Right lobe of liver (tissue), 6 donors: ENCODE results near the gene SGCD. TPM values are rescaled to one million over a fixed set of nuclear protein-coding genes. Genes with fewer than 3 reads are reported as not detected.
"Not testable (repeated sequence)": the region's sequence is repeated elsewhere in the genome, so short reads cannot be mapped to it uniquely, and the experiment has no call there.

Experiments
- ATAC-seq, 4 donors: fragments of 200-7000 bp; cut with Tn5 transposase; one replicate each; pipeline ENCODE4 v1.9.1; 2020; ENCODE audit warnings: mild to moderate bottlenecking in 4 of 4, moderate library complexity in 4 of 4
- DNase-seq, 3 donors: peaks; one replicate each; pipeline ENCODE4 v3.0.0-alpha.2; 2020
- H3K27ac ChIP-seq, 3 donors: fragments of 200-600 bp; one replicate each; pipeline ENCODE4 v1.8.0; 2022
- H3K27me3 ChIP-seq, 2 donors: fragments of 200-600 bp; one replicate each; pipeline ENCODE4 v1.8.0; 2022
- H3K36me3 ChIP-seq, 4 donors: fragments of 200-600 bp; sonication (generic) in 1 of 4; one replicate each; pipeline versions ENCODE4 v1.5.1 to v1.8.0; 2017 to 2022; ENCODE audit warnings: control low read depth in 1 of 4
- H3K4me1 ChIP-seq, 4 donors: fragments of 200-600 bp; sonication (generic) in 1 of 4; one replicate each; pipeline versions ENCODE4 v1.5.1 to v1.8.0; 2017 to 2022; ENCODE audit warnings: control low read depth in 1 of 4
- H3K4me3 ChIP-seq, 3 donors: fragments of 200-600 bp; one replicate each; pipeline ENCODE4 v1.8.0; 2022
- H3K9me3 ChIP-seq, 4 donors: fragments of 200-600 bp; sonication (generic) in 1 of 4; one replicate each; pipeline versions ENCODE4 v1.5.1 to v1.8.0; 2017 to 2022; ENCODE audit warnings: control low read depth in 1 of 4
- POLR2A ChIP-seq: fragments of 450-650 bp; IDR thresholded peaks from one replicate; pipeline ENCODE4 v1.6.1; 2017; ENCODE audit warnings: antibody characterized with exemption, mild to moderate bottlenecking
- WGBS: methylation state at CpG from one replicate; pipeline ENCODE4 v1.1.6; 2018; ENCODE audit warnings: low coverage, low lambda C conversion rate; ENCODE audit not compliant: insufficient coverage; ENCODE audit errors: missing lambda C conversion rate; 5-methylcytosine and 5-hydroxymethylcytosine counted together
- intact Hi-C, 2 donors: fragments of 100-400 bp; cut with DNase I; formaldehyde crosslinking; loops; one replicate each; pipeline versions ENCODE4 v1.11.2 to v1.14.1; 2022
- total RNA-seq, 6 experiments: library from RNA; depleted of rRNA in 2 of 6; stranded (reverse); fragments of >200 nt in 2 of 6; fragmentation: NEBNext Ultra II Directional in 3 of 6; extraction: Animal tissue kit (Norgen Biotek cat#: 25700) in 3 of 6; gene quantifications; one replicate each; pipeline versions ENCODE4 v1.1.0 to v1.2.4, GENCODE V29; 2016 to 2023
- TF ChIP-seq, protein P1 (sequence below), 4 donors: fragments of 200-600 bp in 3 of 4; fragments of 450-650 bp in 1 of 4; IDR thresholded peaks; one replicate each; pipeline versions ENCODE4 v1.5.1 to v1.8.0; 2016 to 2022; ENCODE audit warnings: antibody characterized with exemption in 4 of 4, mild to moderate bottlenecking in 2 of 4
- donor health status: DM: no; HTN: yes; CAD: no.
- donor health status: DM: no; HTN: no; CAD: no.
- donor health status: DM: no; HTN: no; CAD: no.
- donor health status: DM: no; HTN: yes; CAD: no.
- donor health status: DM: no; HTN: yes; CAD: no.

Gene SGCD
- total RNA-seq, 6 experiments from 2014 or later: 0.31 to 3.1 (median 0.95) TPM

DNA sequence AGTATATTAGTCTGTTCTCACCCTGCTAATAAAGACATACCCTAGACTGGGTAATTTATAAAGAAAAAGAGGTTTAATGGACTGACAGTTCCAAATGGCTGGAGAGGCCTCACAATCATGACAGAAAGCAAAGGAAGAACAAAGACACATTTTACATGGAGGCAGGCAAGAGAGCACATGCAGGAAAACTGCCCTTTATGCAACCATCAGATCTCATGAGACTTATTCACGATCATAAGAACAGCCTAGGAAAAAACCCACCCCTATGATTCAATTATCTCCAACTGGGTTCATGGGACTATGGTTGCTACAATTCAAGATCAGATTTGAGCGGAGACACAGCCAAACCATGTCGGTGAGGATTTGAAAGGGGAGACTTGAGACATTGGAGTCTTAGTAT lies 270.3 kb downstream of the SGCD start:
- WGBS: 79% methylated on average over 3 of the region's 3 CpGs
- H3K27ac ChIP-seq: no peak overlapping the region

DNA sequence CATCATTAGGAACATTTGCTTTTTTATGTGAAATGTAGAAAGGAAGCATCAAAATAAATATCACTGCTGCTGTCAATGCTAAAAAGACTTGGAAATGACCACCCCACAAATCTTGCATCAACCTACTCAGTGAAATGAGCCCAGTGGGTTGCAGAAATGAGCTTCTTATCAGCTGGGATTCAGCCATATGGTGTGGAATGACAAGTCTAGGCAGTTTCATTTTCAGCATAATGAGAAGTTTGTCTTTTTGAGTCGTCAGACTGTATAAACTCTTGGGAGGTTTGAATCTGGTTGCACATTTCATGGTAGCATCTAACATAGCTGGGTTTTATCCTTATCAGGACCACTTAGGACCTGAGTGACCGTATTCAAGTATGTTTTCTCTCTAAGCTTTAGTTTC lies 272.0 kb downstream of the SGCD start:
- Histone ChIP-seq H3K27ac (no peak overlapping the region), H3K27me3 (no peaks in the 10 kb centered on the region), H3K4me1 (no peaks in the 10 kb centered on the region), H3K9me3 (no peaks in the 10 kb centered on the region), H3K4me3 (no peak overlapping the region), H3K36me3 (no peaks in the 10 kb centered on the region)
- ATAC-seq: no peak
- intact Hi-C loops: no loop called here
- 46% methylated on average over 2 of the region's 2 CpGs for WGBS
- TF ChIP-seq, protein P1, sequence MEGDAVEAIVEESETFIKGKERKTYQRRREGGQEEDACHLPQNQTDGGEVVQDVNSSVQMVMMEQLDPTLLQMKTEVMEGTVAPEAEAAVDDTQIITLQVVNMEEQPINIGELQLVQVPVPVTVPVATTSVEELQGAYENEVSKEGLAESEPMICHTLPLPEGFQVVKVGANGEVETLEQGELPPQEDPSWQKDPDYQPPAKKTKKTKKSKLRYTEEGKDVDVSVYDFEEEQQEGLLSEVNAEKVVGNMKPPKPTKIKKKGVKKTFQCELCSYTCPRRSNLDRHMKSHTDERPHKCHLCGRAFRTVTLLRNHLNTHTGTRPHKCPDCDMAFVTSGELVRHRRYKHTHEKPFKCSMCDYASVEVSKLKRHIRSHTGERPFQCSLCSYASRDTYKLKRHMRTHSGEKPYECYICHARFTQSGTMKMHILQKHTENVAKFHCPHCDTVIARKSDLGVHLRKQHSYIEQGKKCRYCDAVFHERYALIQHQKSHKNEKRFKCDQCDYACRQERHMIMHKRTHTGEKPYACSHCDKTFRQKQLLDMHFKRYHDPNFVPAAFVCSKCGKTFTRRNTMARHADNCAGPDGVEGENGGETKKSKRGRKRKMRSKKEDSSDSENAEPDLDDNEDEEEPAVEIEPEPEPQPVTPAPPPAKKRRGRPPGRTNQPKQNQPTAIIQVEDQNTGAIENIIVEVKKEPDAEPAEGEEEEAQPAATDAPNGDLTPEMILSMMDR (IDR thresholded peaks at IDR 0.05): no peak
- TF ChIP-seq POLR2A: no peak
- no peak for DNase-seq

More for the DNA sequence above, 270.3 kb downstream of the SGCD start:
- H3K9me3 ChIP-seq: no peaks in the 10 kb centered on the region
- intact Hi-C loops: no loop called here
- no peaks in the 10 kb centered on the region for H3K4me1 ChIP-seq
- DNase-seq (no peak), ATAC-seq (no peak)
- H3K4me3 ChIP-seq: no peak overlapping the region
- H3K27me3 ChIP-seq: no peaks in the 10 kb centered on the region
- TF ChIP-seq, protein P1 (IDR thresholded peaks at IDR 0.05): no peak
- no peak for TF ChIP-seq POLR2A
- no peaks in the 10 kb centered on the region for H3K36me3 ChIP-seq

DNA sequence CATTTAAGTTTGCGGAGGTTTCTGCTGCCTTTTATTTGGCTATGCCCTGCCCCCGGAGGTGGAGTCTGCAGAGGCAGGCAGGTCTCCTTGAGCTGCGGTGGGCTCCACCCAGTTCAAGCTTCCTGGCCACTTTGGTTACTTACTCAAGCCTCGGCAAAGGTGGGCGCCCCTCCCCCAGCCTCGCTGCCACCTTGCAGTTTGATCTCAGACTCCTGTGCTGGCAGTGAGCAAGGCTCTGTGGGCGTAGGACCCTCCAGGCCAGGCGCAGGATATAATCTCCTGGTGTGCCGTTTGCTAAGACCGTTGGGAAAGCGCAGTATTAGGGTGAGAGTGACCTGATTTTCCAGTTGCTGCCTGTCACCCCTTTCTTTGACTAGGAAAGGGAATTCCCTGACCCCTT lies 283.6 kb downstream of the SGCD start:
- H3K9me3 ChIP-seq, intact Hi-C loops, ATAC-seq, DNase-seq, H3K36me3 ChIP-seq, H3K27me3 ChIP-seq, H3K4me1 ChIP-seq, H3K4me3 ChIP-seq, H3K27ac ChIP-seq: not testable (repeated sequence)
- WGBS: 100% methylated on average over 2 of the region's 11 CpGs

DNA sequence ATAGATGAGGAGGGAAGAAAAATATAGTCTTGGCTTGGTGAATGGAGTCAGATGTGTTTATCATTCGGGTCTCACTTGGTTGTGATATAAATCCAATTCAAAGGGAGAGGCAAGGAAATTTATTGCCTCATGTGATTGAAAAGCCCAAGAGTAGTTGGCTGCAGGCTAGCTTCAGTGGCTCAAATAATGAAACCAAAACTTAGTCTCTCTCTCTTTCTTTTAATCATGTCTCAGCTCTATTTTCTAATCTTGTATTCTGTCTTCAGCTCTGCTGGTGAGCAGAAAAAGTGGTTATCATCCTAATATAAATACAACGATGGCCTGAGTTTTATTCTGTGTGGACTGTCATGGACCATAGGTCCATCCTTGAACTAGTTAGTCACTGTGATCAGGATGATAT lies 288.9 kb downstream of the SGCD start:
- no peak overlapping the region for H3K27ac ChIP-seq
- TF ChIP-seq POLR2A: no peak
- TF ChIP-seq, protein P1 (IDR thresholded peaks at IDR 0.05): no peak
- WGBS: 96% methylated on average over 2 of the region's 2 CpGs
- H3K4me3 ChIP-seq: no peak overlapping the region
- no peaks in the 10 kb centered on the region for H3K4me1 ChIP-seq
- H3K36me3 ChIP-seq: no peaks in the 10 kb centered on the region
- H3K9me3 ChIP-seq: no peaks in the 10 kb centered on the region
- no peaks in the 10 kb centered on the region for H3K27me3 ChIP-seq
- DNase-seq (no peak), ATAC-seq (no peak)
- intact Hi-C loops: no loop called here

DNA sequence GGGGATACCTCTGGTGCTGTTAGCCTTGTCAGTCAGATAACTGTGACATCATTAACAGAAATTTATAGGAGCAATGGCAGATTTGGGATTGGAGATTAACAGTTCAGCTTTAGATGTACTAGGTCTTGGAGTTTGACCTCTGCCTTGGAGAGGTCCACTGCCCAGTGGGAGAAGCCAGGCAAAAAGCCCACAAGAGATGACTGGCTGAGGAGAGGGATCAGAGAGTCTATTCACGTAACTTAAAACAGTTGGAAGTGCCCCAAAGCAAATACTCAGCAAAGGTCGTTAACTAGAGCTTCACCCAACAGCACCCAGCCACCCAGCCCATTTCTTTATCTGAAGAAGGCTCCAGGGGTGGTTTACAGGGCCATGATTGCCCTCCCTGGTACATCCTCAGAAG lies 290.5 kb downstream of the SGCD start:
- Histone ChIP-seq H3K36me3 (no peaks in the 10 kb centered on the region), H3K4me1 (no peaks in the 10 kb centered on the region), H3K27me3 (no peaks in the 10 kb centered on the region), H3K9me3 (no peaks in the 10 kb centered on the region), H3K4me3 (no peak overlapping the region), H3K27ac (no peak overlapping the region)
- DNase-seq: peak in 1 of 3 donors; percentile 43
- WGBS: 22% methylated on average over 1 of the region's 2 CpGs
- peak in 2 of 4 donors; percentile 44 to 61 for ATAC-seq
- intact Hi-C loops: no loop called here
- TF ChIP-seq, protein P1 (IDR thresholded peaks at IDR 0.05): no peak
- TF ChIP-seq POLR2A: no peak
